Testis (tissue), 3 donors: ENCODE data around the gene LY6G5C. TPM values are rescaled to one million over a fixed set of nuclear protein-coding genes. Genes with fewer than 3 reads are reported as not detected.

ENCODE experiments used
- DNase-seq: peaks from one replicate; pipeline ENCODE4 v3.0.0-alpha.2; 2019
- H3K27ac ChIP-seq, 2 donors: fragments of 200-600 bp; sonication (generic); one replicate each; pipeline ENCODE4 v1.5.1; 2019
- H3K27me3 ChIP-seq: fragments of 200-600 bp; sonication (generic); one replicate; pipeline ENCODE4 v1.5.1; 2019
- H3K36me3 ChIP-seq: fragments of 200-600 bp; sonication (generic); one replicate; pipeline ENCODE4 v1.5.1; 2017; ENCODE audit warnings: low read depth; ENCODE audit errors: missing control alignments
- H3K4me1 ChIP-seq: fragments of 200-600 bp; sonication (generic); one replicate; pipeline ENCODE4 v1.5.1; 2019
- H3K4me3 ChIP-seq, 2 donors: fragments of 200-600 bp; sonication (generic); one replicate each; pipeline ENCODE4 v1.5.1; 2017 to 2019
- H3K9me3 ChIP-seq: fragments of 200-600 bp; sonication (generic); one replicate; pipeline ENCODE4 v1.5.1; 2017
- POLR2A ChIP-seq: fragments of 450-650 bp; IDR thresholded peaks from one replicate; pipeline ENCODE4 v1.6.1; 2017; ENCODE audit warnings: antibody characterized with exemption, mild to moderate bottlenecking, moderate library complexity
- WGBS, 2 donors: methylation state at CpG; one replicate each; pipeline ENCODE4 v1.1.5; 2018; 5-methylcytosine and 5-hydroxymethylcytosine counted together
- intact Hi-C: fragments of 100-400 bp; cut with DNase I; formaldehyde crosslinking; loops from one replicate; pipeline ENCODE4 v1.15.1; 2023; ENCODE audit warnings: low total_unique reads
- polyA plus RNA-seq: library from polyadenylated mRNA; stranded (reverse); fragments of 350-450 nt; fragmentation: Illumina TruSeq; extraction: RNeasy Lipid Tissue Mini Kit (QIAGEN cat#74804); gene quantifications from one replicate; pipeline ENCODE4 v1.2.3, GENCODE V29; 2014; ENCODE audit warnings: low read depth, low replicate concordance; ENCODE audit not compliant: insufficient read depth
- total RNA-seq, 2 donors: library from RNA; depleted of rRNA; stranded (reverse); fragments of >200 nt; gene quantifications; one replicate each; pipeline ENCODE4 v1.2.3, GENCODE V29; 2016
- TF ChIP-seq, protein P1 (sequence below), 3 experiments: fragments of 450-650 bp in 2 of 3; fragments of 200-600 bp in 1 of 3; sonication (generic) in 1 of 3; IDR thresholded peaks; one replicate each; pipeline ENCODE4 v1.5.1; 2016 to 2019; ENCODE audit warnings: antibody characterized with exemption in 3 of 3, mild to moderate bottlenecking in 2 of 3, moderate library complexity in 1 of 3

The LY6G5C gene
- total and polyA plus RNA-seq, 3 donors from 2014 or later, result 8.7 to 18.3 (median 14.0) TPM

DNA sequence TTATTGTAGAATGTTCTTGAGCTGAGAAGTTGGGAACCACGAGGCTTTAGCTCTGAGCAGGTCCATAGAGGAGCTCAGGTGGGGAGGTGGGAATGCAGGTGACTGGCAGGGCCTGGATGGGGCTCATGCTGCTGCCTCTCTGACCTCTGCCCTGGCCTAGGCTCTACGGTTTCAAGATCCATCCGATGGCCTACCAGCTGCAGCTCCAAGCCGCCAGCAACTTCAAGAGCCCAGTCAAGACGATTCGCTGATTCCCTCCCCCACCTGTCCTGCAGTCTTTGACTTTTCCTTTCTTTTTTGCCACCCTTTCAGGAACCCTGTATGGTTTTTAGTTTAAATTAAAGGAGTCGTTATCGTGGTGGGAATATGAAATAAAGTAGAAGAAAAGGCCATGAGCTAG is 11.2 kb downstream of the LY6G5C start, which contains the start of gene LY6G5B:
TSS of gene LY6G5B (plus strand) at position 301 of the 400 bp plus-strand sequence. CDS start 975 bp downstream, outside the sequence.
- intact Hi-C loops, result no loop called here
- TF ChIP-seq, protein P1, sequence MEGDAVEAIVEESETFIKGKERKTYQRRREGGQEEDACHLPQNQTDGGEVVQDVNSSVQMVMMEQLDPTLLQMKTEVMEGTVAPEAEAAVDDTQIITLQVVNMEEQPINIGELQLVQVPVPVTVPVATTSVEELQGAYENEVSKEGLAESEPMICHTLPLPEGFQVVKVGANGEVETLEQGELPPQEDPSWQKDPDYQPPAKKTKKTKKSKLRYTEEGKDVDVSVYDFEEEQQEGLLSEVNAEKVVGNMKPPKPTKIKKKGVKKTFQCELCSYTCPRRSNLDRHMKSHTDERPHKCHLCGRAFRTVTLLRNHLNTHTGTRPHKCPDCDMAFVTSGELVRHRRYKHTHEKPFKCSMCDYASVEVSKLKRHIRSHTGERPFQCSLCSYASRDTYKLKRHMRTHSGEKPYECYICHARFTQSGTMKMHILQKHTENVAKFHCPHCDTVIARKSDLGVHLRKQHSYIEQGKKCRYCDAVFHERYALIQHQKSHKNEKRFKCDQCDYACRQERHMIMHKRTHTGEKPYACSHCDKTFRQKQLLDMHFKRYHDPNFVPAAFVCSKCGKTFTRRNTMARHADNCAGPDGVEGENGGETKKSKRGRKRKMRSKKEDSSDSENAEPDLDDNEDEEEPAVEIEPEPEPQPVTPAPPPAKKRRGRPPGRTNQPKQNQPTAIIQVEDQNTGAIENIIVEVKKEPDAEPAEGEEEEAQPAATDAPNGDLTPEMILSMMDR (IDR thresholded peaks at IDR 0.05), result no peak
- no peak for TF ChIP-seq POLR2A
- no peak for DNase-seq
- H3K9me3 ChIP-seq, result no peaks in the 10 kb centered on the region
- H3K4me3 ChIP-seq, result no peak within 1 kb of the TSS
- H3K36me3 ChIP-seq, result no peaks in the 10 kb centered on the region
- peaks cover 7% of the 10 kb centered on the region for H3K4me1 ChIP-seq
- no peak within 1 kb of the TSS for H3K27ac ChIP-seq
- 76 to 78% methylated on average over 8 of the region's 8 CpGs for WGBS, 2 donors
- no peaks in the 10 kb centered on the region for H3K27me3 ChIP-seq

- TF ChIP-seq, protein P1 (IDR thresholded peaks at IDR 0.05), result no peak
- TF ChIP-seq POLR2A, result no peak
- Histone ChIP-seq H3K4me1 (peaks cover 26% of the 10 kb centered on the region), H3K27me3 (no peaks in the 10 kb centered on the region), H3K36me3 (no peaks in the 10 kb centered on the region), H3K4me3 (peak overlapping the region; percentile 81 to 93), H3K27ac (peak overlapping the region; percentile 90 to 97), H3K9me3 (no peaks in the 10 kb centered on the region)
- 1 to 3% methylated on average over 12 to 15 of the region's 15 CpGs for WGBS, 2 donors
- intact Hi-C loops, result no loop called here
- no peak for DNase-seq
Observed at GRCh38 chr6:31666337-31666965, 14.4 kb downstream of the LY6G5C start.

DNA sequence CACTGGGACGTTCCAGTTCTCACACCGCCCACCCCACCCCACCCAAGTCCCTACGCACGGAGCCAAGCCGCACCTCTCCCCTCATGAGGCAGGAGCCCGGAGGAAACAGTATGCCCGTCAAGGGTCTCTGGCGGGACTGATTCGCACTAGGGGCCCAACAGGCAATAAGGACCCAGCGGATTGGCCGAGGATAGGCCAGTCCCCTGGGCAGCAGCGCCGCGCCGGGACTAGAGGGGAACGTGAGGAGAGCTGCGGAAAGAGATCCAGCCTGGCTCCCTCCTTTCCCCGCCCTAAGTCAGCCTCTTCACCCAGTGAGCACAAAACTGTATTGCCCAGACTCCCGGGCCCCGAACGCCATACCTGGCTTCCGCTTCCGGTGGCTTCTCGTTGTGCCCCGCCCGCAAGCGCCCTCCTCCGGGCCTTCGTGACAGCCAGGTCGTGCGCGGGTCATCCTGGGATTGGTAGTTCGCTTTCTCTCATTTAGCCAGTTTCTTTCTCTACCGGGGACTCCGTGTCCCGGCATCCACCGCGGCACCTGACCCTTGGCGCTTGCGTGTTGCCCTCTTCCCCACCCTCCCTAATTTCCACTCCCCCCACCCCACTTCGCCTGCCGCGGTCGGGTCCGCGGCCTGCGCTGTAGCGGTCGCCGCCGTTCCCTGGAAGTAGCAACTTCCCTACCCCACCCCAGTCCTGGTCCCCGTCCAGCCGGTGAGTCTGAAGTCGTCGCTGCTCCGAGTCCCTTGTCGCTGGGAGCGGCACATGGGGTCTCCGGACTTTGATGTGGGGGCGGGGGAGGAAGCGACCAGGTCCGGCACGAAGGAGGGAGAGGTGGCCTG is 15.1 kb downstream of the LY6G5C start, which contains the start of gene CSNK2B:
TSS of gene CSNK2B (plus strand) at position 580 of the 836 bp plus-strand sequence. CDS start 752 bp downstream, outside the sequence.
- peak; percentile 100 for DNase-seq
- intact Hi-C loops, result no loop called here
- H3K27ac ChIP-seq, result peak within 1 kb of the TSS; percentile 90 to 97
- WGBS, 2 donors, result 0% methylated on average over 33 to 63 of the region's 63 CpGs
- H3K4me1 ChIP-seq, result peaks cover 33% of the 10 kb centered on the region
- peak within 1 kb of the TSS; percentile 81 to 93 for H3K4me3 ChIP-seq
- no peaks in the 10 kb centered on the region for H3K9me3 ChIP-seq
- TF ChIP-seq POLR2A, result no peak
- TF ChIP-seq, protein P1 (IDR thresholded peaks at IDR 0.05), result no peak
- H3K36me3 ChIP-seq, result no peaks in the 10 kb centered on the region
- no peaks in the 10 kb centered on the region for H3K27me3 ChIP-seq

DNA sequence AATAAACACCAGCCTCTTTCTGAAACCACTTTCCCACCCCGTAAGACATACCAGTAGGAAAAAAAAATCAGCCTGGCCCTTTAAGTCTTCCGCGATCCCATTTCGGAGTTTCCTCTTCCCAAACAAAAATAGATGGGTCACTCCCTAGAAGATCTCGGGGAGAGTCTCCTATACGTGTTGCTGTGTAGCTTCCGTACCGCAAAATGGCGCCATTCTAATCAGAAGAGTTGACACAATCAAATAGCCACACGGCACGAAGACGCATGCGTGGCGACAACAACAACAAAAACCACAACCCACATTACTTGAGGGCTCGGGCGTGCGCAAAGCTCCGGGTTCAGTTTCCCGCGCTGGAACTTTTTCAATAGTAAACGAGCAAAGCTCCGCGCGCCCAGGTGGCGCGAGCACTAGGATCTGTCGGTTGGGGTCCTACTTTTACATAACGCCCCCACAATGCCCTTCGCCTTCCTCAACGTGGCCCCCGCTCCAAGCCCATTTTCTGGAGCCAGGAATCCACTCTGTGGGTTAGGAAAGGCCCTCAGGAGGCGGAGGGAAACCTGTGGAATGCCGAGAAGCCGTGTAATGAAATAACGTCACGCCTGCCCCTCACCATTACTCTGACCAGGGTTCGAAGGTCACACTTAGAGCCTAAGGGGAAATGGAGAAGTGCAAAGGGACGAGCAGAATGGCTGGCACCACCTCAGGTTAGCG is 15.9 kb downstream of the LY6G5C start, which contains the start of gene GPANK1:
TSS of gene GPANK1 (minus strand) at position 208 of the 711 bp plus-strand sequence. CDS start 519 bp downstream, outside the sequence.
- H3K9me3 ChIP-seq, result no peaks in the 10 kb centered on the region
- DNase-seq, result peak; percentile 97
- H3K27ac ChIP-seq, result peak within 1 kb of the TSS; percentile 90 to 97
- no peaks in the 10 kb centered on the region for H3K36me3 ChIP-seq
- TF ChIP-seq, protein P1 (IDR thresholded peaks at IDR 0.05), result no peak
- no peak for TF ChIP-seq POLR2A
- peak within 1 kb of the TSS; percentile 81 to 93 for H3K4me3 ChIP-seq
- 0 to 1% methylated on average over 20 to 39 of the region's 39 CpGs for WGBS, 2 donors
- peaks cover 33% of the 10 kb centered on the region for H3K4me1 ChIP-seq
- intact Hi-C loops, result no loop called here
- H3K27me3 ChIP-seq, result no peaks in the 10 kb centered on the region
